ENCODE measurements around the gene REPS1.
"Not testable (repeated sequence)": the region's sequence is repeated elsewhere in the genome, so short reads cannot be mapped to it uniquely, and the experiment has no call there.

The REPS1 gene

DNA sequence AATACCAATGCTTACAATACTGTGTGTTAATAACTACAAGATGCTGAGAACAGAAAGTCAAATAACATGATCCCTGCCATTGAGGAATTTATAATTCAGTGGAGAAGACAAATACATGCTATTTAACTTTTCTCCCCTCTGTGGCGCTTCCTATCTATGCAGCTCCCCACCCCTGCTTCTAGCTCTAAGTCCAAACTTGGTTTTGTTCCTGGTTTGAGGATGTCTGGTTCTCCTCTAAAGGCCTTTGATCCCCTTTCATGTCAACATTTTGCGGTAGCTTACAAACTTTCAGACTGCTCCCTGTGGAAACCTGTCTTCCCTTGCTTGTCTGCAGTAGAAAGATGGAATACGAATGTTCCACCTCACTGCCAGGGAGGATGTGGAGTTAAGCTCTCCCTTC is 18.4 kb upstream of the REPS1 start:
- DNase-seq (ENCODE audit: low spot score), result no peak

DNA sequence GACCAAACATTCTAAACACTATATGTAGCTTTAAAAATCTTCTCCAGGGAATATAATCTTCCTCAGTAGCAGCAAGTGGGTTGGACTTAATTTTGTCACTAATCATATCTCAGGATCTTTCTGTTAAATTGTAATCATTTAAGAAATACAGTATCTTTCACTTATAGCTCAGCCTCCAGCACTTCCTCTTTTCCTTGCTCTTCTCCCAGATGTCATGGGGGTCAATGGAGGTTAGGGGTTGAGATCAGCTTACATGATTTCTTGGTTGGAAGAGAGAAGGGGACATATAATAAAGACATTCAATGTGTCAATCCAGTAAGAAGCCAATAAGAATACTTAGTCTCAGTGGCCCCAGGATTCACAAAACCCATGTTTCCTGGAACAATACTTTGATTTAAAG is 15.7 kb upstream of the REPS1 start:
- DNase-seq (ENCODE audit: low spot score), result no peak

GRCh38 chr6:138999949-139000725 is 12.1 kb upstream of the REPS1 start:
- no peak for DNase-seq (ENCODE audit: low spot score)

DNA sequence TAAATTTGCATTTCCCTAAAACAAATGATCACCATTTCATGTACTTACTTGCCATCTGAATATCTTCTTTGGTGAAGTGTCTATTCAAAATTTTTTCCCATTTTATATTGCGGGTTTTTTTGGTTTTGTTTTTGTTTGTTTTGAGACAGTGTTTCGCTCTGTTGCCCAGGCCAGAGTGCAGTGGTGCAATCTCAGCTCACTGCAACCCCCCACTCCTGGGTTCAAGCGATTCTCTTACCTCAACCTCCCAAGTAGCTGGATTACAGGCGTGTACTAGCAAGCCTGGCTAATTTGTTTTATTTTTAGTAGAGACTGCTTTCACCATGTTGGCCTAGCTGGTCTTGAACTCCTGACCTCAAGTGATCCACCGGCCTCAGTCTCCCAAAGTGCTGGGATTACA is 9.1 kb upstream of the REPS1 start:
- no peak for DNase-seq (ENCODE audit: low spot score)

GRCh38 chr6:138996524-138996923 is 8.5 kb upstream of the REPS1 start:
- DNase-seq (ENCODE audit: low spot score), result no peak

- not testable (repeated sequence) for DNase-seq (ENCODE audit: low spot score)
Observed at GRCh38 chr6:138993410-138993809, 5.4 kb upstream of the REPS1 start.

DNA sequence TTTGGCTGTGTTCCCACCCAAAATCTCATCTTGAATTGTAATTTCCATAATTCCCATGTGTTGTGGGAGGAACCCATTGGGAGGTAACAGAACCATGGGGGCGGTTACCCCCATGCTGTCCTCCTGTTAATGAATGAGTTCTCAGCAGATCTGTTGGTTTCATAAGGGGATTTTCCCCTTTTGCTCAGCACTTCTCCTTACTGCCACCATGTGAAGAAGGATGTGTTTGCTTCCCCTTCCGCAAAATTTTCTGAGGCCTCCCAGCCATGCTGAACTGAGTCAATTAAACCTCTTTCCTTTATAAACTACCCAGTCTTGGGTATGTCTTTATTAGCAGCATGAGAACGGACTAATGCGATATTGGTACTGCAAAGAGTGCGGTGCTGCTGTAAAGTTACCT is 4.9 kb upstream of the REPS1 start:
- DNase-seq (ENCODE audit: low spot score), result not testable (repeated sequence)

DNA sequence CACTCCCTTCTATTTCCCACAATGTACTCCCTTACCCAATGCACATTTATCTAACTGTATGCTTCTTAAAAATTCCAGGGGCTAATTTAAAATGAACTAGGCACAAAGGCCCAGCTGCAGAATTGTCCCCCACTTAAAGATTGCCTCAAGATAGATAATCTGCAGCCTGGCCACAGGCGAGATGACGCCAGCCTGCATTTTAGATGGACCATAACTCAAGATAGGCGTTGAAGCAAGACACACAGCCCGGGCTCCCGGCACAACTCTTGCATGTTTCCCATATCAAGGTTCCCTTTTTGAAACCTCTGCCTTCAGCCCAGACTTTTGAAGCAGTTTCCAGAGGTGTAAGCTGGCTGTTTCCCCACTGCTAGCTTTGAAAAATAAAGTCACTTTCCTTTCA is 3.2 kb upstream of the REPS1 start:
- no peak for DNase-seq (ENCODE audit: low spot score)

- DNase-seq (ENCODE audit: low spot score), result no peak
Observed at GRCh38 chr6:138989098-138989983, 1.3 kb upstream of the REPS1 start.

DNA sequence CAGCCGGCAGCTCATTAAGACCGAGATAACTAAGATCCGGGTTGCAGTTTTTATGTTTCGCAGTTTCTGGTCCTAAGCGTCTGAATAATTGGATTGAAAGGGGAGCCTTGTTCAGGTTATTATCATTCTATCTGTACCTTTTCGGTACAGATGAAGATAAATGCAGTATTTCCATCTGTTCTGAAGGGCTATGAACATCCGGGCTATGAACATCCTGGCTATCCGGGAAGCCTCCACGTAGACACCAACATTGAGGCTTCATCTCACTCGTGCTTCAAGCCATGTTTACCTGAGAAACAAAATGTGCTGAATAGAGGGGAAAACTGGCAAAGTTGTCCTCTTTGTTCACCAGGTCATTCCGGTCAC is 399 bp upstream of the REPS1 start:
- no peak for DNase-seq (ENCODE audit: low spot score)

- no peak for DNase-seq (ENCODE audit: low spot score)
Observed at GRCh38 chr6:138987080-138987642, 892 bp downstream of the REPS1 start.

DNA sequence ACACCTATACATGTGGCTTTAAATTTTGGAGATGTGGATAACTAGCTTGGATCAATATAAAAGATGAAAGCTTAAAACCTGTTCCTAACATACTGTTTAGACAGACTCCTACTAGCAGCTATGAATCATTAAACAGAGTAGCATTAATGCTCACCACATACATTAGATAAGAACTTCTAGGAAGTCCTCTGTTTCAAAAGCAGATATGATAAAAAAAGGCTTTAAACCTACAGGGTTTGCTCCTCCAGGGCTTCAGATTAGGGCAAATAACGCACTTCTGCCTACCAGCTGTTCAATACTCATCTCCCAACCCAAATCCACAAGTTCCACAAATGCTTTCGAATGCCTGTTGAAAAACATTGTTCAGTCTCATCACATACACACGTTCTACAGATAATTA is 1.5 kb downstream of the REPS1 start:
- DNase-seq (ENCODE audit: low spot score), result no peak

DNA sequence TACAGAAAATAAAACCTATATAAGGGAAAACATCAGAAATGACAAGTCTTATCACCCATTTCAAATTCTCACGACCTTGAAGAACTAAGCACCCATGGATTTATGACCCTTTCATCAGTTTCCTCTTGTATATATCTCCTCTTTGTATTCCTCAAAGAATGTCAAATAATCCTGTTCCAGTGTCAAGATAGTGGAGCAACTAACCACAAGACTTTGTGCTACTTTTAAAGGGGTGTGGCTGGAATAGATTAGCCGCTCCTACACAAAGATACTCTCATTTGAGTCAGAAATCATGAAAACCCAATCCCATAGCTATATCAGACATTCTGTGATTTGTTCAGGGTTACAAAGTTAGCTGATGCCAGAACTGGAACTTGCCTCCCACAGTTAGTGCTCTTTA is 6.6 kb downstream of the REPS1 start:
- no peak for DNase-seq (ENCODE audit: low spot score)

GRCh38 chr6:138979813-138980668 is 8.0 kb downstream of the REPS1 start:
- DNase-seq (ENCODE audit: low spot score), result no peak

DNA sequence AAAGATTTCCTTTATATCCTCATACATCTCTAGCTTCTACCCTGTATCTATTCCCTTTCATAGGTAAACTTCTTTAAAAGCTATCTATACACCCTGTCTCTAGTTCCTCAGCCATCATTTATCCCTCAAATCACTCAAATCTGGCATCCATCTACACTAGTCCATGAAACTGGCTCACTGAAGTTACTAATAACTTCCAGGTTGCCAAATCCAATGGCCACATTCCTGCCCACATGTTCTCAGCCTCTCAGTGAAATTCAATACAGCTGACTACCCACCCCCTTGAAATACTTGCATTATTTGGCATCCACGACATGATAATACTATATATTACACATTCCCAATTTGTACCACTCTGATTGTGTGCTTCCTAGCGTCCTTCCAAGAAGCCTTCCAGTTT is 8.7 kb downstream of the REPS1 start:
- DNase-seq (ENCODE audit: low spot score), result no peak

GRCh38 chr6:138978229-138978628 is 9.8 kb downstream of the REPS1 start:
- no peak for DNase-seq (ENCODE audit: low spot score)

DNA sequence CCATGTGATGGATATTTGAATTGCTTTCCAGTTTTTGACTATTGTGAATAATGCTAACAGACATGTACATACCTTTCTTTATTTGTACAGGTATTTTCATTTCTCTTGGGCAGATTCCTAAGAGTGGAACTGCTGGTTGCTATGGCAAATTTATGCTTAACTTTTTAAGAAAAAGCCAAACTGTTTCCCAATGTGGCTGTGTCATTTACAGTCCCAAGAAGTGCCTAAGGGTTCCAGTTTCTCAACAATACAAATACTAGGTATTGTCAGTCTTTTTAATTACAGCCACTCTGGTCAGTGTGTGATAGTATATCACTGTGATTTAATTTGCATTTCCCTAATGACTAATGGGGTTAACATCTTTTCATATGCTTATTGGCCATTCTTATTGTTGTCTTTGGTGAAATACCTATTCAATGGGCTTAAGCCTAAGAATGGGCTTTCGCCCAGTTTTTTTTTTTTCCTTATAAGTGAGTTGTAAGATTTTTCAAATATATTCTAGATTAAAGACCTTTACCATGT is 10.3 kb downstream of the REPS1 start:
- DNase-seq (ENCODE audit: low spot score), result no peak

GRCh38 chr6:138977242-138977641 is 10.8 kb downstream of the REPS1 start:
- no peak for DNase-seq (ENCODE audit: low spot score)

- no peak for DNase-seq (ENCODE audit: low spot score)
Observed at GRCh38 chr6:138975815-138976214, 12.2 kb downstream of the REPS1 start.

DNA sequence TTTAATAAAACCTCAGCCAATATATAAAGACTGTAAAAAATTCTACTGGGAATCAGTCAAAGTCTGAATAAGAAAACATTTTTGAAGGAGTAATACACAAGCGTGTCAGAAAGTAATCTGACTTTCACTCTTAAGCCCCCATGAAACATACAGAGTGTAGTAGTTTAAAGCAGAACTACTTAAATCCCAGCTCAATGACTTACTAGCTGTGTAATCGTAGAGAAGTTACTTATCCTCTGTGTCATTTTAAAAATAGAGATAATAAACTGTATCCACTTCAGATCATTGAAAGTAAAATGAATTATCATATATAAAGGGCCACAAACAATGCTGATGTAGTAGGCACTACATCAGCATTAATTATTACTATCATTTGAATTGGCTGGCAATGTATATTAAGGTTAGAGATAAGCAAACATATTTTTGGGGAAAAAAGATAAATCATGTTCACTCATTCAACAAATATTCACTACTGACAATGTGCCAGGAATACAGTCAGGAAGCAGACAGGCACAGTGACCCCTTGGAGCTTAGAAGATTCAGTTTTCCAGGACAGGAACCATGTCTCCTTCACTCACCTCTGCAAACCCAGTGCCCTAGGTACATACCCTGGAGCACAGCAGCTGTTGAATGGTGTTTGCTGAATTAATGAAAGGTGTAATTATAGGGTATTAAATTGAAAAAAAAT is 14.4 kb downstream of the REPS1 start:
- DNase-seq (ENCODE audit: low spot score), result no peak

GRCh38 chr6:138972226-138972665 is 15.8 kb downstream of the REPS1 start:
- DNase-seq (ENCODE audit: low spot score), result no peak

All from left forelimb (tissue), 1 donor.